ENCODE measurements around the gene CRACR2A. TPM values are rescaled to one million over a fixed set of nuclear protein-coding genes. Genes with fewer than 3 reads are reported as not detected.

Gene CRACR2A
- total RNA-seq, 1 donor from 2014 or later: 3.0 TPM

- H3K27ac Mint-ChIP-seq: no peak overlapping the region
- H3K4me1 Mint-ChIP-seq (ENCODE audit: low read depth): peaks cover 9% of the 10 kb centered on the region
- peaks cover 44% of the 10 kb centered on the region for H3K27me3 Mint-ChIP-seq
- H3K9me3 Mint-ChIP-seq (ENCODE audit: low read depth): no peaks in the 10 kb centered on the region
- H3K36me3 Mint-ChIP-seq (ENCODE audit: insufficient read depth): no peaks in the 10 kb centered on the region
- TF ChIP-seq, protein P1, sequence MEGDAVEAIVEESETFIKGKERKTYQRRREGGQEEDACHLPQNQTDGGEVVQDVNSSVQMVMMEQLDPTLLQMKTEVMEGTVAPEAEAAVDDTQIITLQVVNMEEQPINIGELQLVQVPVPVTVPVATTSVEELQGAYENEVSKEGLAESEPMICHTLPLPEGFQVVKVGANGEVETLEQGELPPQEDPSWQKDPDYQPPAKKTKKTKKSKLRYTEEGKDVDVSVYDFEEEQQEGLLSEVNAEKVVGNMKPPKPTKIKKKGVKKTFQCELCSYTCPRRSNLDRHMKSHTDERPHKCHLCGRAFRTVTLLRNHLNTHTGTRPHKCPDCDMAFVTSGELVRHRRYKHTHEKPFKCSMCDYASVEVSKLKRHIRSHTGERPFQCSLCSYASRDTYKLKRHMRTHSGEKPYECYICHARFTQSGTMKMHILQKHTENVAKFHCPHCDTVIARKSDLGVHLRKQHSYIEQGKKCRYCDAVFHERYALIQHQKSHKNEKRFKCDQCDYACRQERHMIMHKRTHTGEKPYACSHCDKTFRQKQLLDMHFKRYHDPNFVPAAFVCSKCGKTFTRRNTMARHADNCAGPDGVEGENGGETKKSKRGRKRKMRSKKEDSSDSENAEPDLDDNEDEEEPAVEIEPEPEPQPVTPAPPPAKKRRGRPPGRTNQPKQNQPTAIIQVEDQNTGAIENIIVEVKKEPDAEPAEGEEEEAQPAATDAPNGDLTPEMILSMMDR (IDR thresholded peaks at IDR 0.05; ENCODE audit: unreplicated experiment): no peak
- no peak for DNase-seq (ENCODE audit: low spot score, unreplicated experiment)
- H3K4me3 Mint-ChIP-seq (ENCODE audit: low read depth): no peak overlapping the region
These were observed 122.2 kb downstream of the CRACR2A start for GRCh38 chr12:3630621-3631271.

GRCh38 chr12:3630111-3630510 lies 122.8 kb downstream of the CRACR2A start:
- Mint-ChIP-seq H3K4me1 (ENCODE audit: low read depth) (peaks cover 9% of the 10 kb centered on the region), H3K27me3 (peaks cover 47% of the 10 kb centered on the region), H3K4me3 (ENCODE audit: low read depth) (no peak overlapping the region), H3K9me3 (ENCODE audit: low read depth) (no peaks in the 10 kb centered on the region), H3K27ac (no peak overlapping the region), H3K36me3 (ENCODE audit: insufficient read depth) (peaks cover 1% of the 10 kb centered on the region)
- DNase-seq (ENCODE audit: low spot score, unreplicated experiment): no peak
- TF ChIP-seq, protein P1 (IDR thresholded peaks at IDR 0.05; ENCODE audit: unreplicated experiment): no peak

GRCh38 chr12:3629057-3629830 lies 123.7 kb downstream of the CRACR2A start:
- peak overlapping the region; percentile 5 for H3K27ac Mint-ChIP-seq
- H3K9me3 Mint-ChIP-seq (ENCODE audit: low read depth): no peaks in the 10 kb centered on the region
- no peak overlapping the region for H3K4me3 Mint-ChIP-seq (ENCODE audit: low read depth)
- H3K36me3 Mint-ChIP-seq (ENCODE audit: insufficient read depth): peaks cover 2% of the 10 kb centered on the region
- DNase-seq (ENCODE audit: low spot score, unreplicated experiment): no peak
- H3K4me1 Mint-ChIP-seq (ENCODE audit: low read depth): peaks cover 9% of the 10 kb centered on the region
- peaks cover 51% of the 10 kb centered on the region for H3K27me3 Mint-ChIP-seq
- TF ChIP-seq, protein P1 (IDR thresholded peaks at IDR 0.05; ENCODE audit: unreplicated experiment): no peak

GRCh38 chr12:3628629-3629028 lies 124.3 kb downstream of the CRACR2A start:
- no peak for DNase-seq (ENCODE audit: low spot score, unreplicated experiment)
- Mint-ChIP-seq H3K27ac (no peak overlapping the region), H3K36me3 (ENCODE audit: insufficient read depth) (peaks cover 2% of the 10 kb centered on the region), H3K27me3 (peaks cover 49% of the 10 kb centered on the region), H3K9me3 (ENCODE audit: low read depth) (no peaks in the 10 kb centered on the region), H3K4me3 (ENCODE audit: low read depth) (no peak overlapping the region), H3K4me1 (ENCODE audit: low read depth) (peaks cover 9% of the 10 kb centered on the region)
- TF ChIP-seq, protein P1 (IDR thresholded peaks at IDR 0.05; ENCODE audit: unreplicated experiment): no peak

- H3K4me1 Mint-ChIP-seq (ENCODE audit: low read depth): peaks cover 9% of the 10 kb centered on the region
- DNase-seq (ENCODE audit: low spot score, unreplicated experiment): no peak
- no peak overlapping the region for H3K27ac Mint-ChIP-seq
- peaks cover 2% of the 10 kb centered on the region for H3K36me3 Mint-ChIP-seq (ENCODE audit: insufficient read depth)
- H3K4me3 Mint-ChIP-seq (ENCODE audit: low read depth): no peak overlapping the region
- H3K9me3 Mint-ChIP-seq (ENCODE audit: low read depth): no peaks in the 10 kb centered on the region
- H3K27me3 Mint-ChIP-seq: peaks cover 46% of the 10 kb centered on the region
- TF ChIP-seq, protein P1 (IDR thresholded peaks at IDR 0.05; ENCODE audit: unreplicated experiment): no peak
These were observed 125.6 kb downstream of the CRACR2A start for GRCh38 chr12:3627336-3627735.

All from progenitor cell of endocrine pancreas (in vitro differentiated cells).